ENCODE results near the gene NOS1.

Gene NOS1

GRCh38 chr12:117210266-117210918 is 151.0 kb downstream of the NOS1 start:
- no peaks in the 10 kb centered on the region for H3K79me2 ChIP-seq
- no peak overlapping the region for H2AFZ ChIP-seq
- no peaks in the 10 kb centered on the region for H3K4me1 ChIP-seq
- H3K4me3 ChIP-seq (ENCODE audit: low read depth, low read length), result no peak overlapping the region
- no peaks in the 10 kb centered on the region for H3K9me3 ChIP-seq (ENCODE audit: control insufficient read depth, low read length)
- H3K36me3 ChIP-seq (ENCODE audit: control insufficient read depth, insufficient read depth, low read length), result no peaks in the 10 kb centered on the region
- no peaks in the 10 kb centered on the region for H3K27me3 ChIP-seq (ENCODE audit: control insufficient read depth, insufficient read depth, low read length)
- no peak overlapping the region for H3K4me2 ChIP-seq (ENCODE audit: low read length)
- TF ChIP-seq, protein P1, sequence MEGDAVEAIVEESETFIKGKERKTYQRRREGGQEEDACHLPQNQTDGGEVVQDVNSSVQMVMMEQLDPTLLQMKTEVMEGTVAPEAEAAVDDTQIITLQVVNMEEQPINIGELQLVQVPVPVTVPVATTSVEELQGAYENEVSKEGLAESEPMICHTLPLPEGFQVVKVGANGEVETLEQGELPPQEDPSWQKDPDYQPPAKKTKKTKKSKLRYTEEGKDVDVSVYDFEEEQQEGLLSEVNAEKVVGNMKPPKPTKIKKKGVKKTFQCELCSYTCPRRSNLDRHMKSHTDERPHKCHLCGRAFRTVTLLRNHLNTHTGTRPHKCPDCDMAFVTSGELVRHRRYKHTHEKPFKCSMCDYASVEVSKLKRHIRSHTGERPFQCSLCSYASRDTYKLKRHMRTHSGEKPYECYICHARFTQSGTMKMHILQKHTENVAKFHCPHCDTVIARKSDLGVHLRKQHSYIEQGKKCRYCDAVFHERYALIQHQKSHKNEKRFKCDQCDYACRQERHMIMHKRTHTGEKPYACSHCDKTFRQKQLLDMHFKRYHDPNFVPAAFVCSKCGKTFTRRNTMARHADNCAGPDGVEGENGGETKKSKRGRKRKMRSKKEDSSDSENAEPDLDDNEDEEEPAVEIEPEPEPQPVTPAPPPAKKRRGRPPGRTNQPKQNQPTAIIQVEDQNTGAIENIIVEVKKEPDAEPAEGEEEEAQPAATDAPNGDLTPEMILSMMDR (IDR thresholded peaks at IDR 0.05), result no peak
- no peak overlapping the region for H3K27ac ChIP-seq
- H3K9ac ChIP-seq, result no peak overlapping the region

GRCh38 chr12:117209626-117210025 is 151.8 kb downstream of the NOS1 start:
- H3K36me3 ChIP-seq (ENCODE audit: control insufficient read depth, insufficient read depth, low read length), result no peaks in the 10 kb centered on the region
- no peaks in the 10 kb centered on the region for H3K4me1 ChIP-seq
- no peak overlapping the region for H3K9ac ChIP-seq
- no peak overlapping the region for H3K4me3 ChIP-seq (ENCODE audit: low read depth, low read length)
- no peaks in the 10 kb centered on the region for H3K27me3 ChIP-seq (ENCODE audit: control insufficient read depth, insufficient read depth, low read length)
- no peak overlapping the region for H3K4me2 ChIP-seq (ENCODE audit: low read length)
- no peaks in the 10 kb centered on the region for H3K9me3 ChIP-seq (ENCODE audit: control insufficient read depth, low read length)
- H3K79me2 ChIP-seq, result no peaks in the 10 kb centered on the region
- TF ChIP-seq, protein P1 (IDR thresholded peaks at IDR 0.05), result no peak
- H2AFZ ChIP-seq, result no peak overlapping the region
- no peak overlapping the region for H3K27ac ChIP-seq

DNA sequence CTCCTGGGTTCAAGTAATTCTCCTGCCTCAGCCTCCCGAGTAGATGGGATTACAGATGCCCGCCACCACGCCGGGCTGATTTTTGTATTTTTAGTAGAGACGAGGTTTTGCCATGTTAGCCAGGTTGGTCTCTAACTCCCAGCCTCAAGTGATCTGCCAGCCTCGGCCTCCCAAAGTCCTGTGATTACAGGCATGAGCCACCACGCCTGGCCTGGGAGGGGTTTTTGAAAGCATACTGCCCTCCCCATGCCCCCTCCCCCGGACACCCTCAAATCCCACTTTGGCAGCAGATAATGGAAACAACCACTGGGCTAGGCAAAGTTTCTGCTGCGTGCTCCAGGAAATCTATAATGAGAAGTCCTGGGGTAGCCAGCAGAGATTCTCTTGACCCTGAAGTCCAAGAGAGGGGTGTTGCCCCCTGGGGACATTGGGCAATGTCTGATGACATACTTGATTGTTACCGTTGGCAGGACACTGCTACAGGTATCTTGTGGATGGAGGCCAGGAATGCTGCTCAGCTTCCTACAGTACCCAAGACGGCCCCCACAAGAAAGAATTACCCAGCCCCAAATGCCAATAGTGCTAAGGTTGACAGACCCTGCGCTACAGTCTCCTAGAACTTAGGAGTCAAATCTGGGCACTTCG is 152.5 kb downstream of the NOS1 start:
- no peaks in the 10 kb centered on the region for H3K9me3 ChIP-seq (ENCODE audit: control insufficient read depth, low read length)
- no peak overlapping the region for H3K9ac ChIP-seq
- H3K4me1 ChIP-seq, result no peaks in the 10 kb centered on the region
- H2AFZ ChIP-seq, result no peak overlapping the region
- H3K27ac ChIP-seq, result no peak overlapping the region
- no peaks in the 10 kb centered on the region for H3K27me3 ChIP-seq (ENCODE audit: control insufficient read depth, insufficient read depth, low read length)
- no peaks in the 10 kb centered on the region for H3K36me3 ChIP-seq (ENCODE audit: control insufficient read depth, insufficient read depth, low read length)
- TF ChIP-seq, protein P1 (IDR thresholded peaks at IDR 0.05), result no peak
- no peaks in the 10 kb centered on the region for H3K79me2 ChIP-seq
- H3K4me2 ChIP-seq (ENCODE audit: low read length), result no peak overlapping the region
- H3K4me3 ChIP-seq (ENCODE audit: low read depth, low read length), result no peak overlapping the region

DNA sequence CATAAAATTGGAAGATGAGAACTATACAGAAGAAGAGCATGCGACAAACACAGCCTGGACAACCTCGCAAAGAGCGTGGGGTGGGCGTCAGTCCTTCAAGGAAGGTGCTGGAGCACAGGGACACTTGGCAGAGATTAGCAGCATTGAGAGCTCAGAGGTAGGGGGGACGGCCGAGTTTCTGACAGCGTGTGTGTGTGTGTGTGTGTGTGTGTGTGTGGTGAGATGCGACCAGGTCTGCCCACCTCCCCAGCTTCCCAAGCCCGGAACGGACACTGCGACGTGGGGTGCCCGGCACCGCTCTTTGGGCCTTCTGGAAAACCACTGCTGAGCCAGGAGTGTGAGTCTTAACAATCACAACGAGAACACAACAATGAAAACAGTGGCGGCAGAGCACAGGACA is 153.2 kb downstream of the NOS1 start:
- TF ChIP-seq, protein P1 (IDR thresholded peaks at IDR 0.05), result no peak
- no peak overlapping the region for H2AFZ ChIP-seq
- no peak overlapping the region for H3K4me2 ChIP-seq (ENCODE audit: low read length)

GRCh38 chr12:117207675-117208074 is 153.8 kb downstream of the NOS1 start:
- TF ChIP-seq, protein P1 (IDR thresholded peaks at IDR 0.05), result no peak
- Histone ChIP-seq H3K79me2 (no peaks in the 10 kb centered on the region), H3K4me3 (ENCODE audit: low read depth, low read length) (no peak overlapping the region), H2AFZ (no peak overlapping the region), H3K27ac (no peak overlapping the region), H3K9ac (no peak overlapping the region), H3K36me3 (ENCODE audit: control insufficient read depth, insufficient read depth, low read length) (no peaks in the 10 kb centered on the region), H3K4me1 (no peaks in the 10 kb centered on the region), H3K27me3 (ENCODE audit: control insufficient read depth, insufficient read depth, low read length) (no peaks in the 10 kb centered on the region), H3K4me2 (ENCODE audit: low read length) (no peak overlapping the region), H3K9me3 (ENCODE audit: control insufficient read depth, low read length) (no peaks in the 10 kb centered on the region)

More for the DNA sequence above, 153.2 kb downstream of the NOS1 start:
- Histone ChIP-seq H3K9me3 (ENCODE audit: control insufficient read depth, low read length) (no peaks in the 10 kb centered on the region), H3K9ac (no peak overlapping the region), H3K27me3 (ENCODE audit: control insufficient read depth, insufficient read depth, low read length) (no peaks in the 10 kb centered on the region), H3K4me3 (ENCODE audit: low read depth, low read length) (no peak overlapping the region), H3K4me1 (no peaks in the 10 kb centered on the region), H3K36me3 (ENCODE audit: control insufficient read depth, insufficient read depth, low read length) (no peaks in the 10 kb centered on the region), H3K27ac (no peak overlapping the region), H3K79me2 (no peaks in the 10 kb centered on the region)
